ENCODE results near the gene FBXL19.

The FBXL19 gene

DNA sequence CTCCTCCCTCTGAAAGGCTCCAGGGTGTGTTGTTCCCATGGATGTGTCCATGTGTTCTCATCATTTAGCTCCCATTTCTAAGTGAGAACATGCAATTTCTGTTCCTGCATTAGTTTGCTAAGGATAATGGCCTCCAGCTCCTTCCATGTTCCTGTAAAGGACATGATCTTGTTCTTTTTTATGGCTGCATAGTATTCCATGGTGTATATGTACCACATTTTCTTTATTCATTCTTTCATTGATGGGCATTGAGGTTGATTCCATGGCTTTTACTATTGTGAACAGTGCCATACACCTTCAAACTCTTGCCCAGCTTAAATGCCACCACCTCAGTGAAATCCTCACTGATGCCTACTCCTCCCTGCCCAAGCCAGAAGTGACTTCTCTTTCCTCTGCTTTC, 21.0 kb downstream of the FBXL19 start:
- no peak for TF ChIP-seq ZXDB (tag by site-specific recombination; IDR thresholded peaks at IDR 0.05)
- peak; percentile 100 for TF ChIP-seq ZNF146 (tag by site-specific recombination; IDR thresholded peaks at IDR 0.05)
- TF ChIP-seq, protein P1, sequence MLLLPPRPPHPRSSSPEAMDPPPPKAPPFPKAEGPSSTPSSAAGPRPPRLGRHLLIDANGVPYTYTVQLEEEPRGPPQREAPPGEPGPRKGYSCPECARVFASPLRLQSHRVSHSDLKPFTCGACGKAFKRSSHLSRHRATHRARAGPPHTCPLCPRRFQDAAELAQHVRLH (tag by site-specific recombination; IDR thresholded peaks at IDR 0.05), result peak; percentile 79
- ChIA-PET CTCF (interaction anchor here (0.5 to 6.5 kb wide), 9 partner anchors 10 to 514 kb away, joined by 3 to 74 read pairs (median 4); partner anchors contain the start of genes HSD3B7 and SETD1A), POLR2A (no interaction called here)
- no peak overlapping the region for H3K4me3 ChIP-seq (ENCODE audit: low read depth, low read length)
- H3K4me1 ChIP-seq (ENCODE audit: control insufficient read depth, insufficient read depth, low read length), result no peaks in the 10 kb centered on the region
- H3K36me3 ChIP-seq (ENCODE audit: control insufficient read depth in 2 of 2, insufficient read depth in 1 of 2, low read length in 2 of 2), result peaks cover 28 to 66% of the 10 kb centered on the region in 2 experiments; a peak in 2 of 3 replicates
- H3K27ac ChIP-seq (ENCODE audit: extremely low read depth, low read depth, low read length), result no peak overlapping the region
- H3K9me3 ChIP-seq (ENCODE audit: control insufficient read depth, insufficient read depth, low read depth, low read length), result no peaks in the 10 kb centered on the region

DNA sequence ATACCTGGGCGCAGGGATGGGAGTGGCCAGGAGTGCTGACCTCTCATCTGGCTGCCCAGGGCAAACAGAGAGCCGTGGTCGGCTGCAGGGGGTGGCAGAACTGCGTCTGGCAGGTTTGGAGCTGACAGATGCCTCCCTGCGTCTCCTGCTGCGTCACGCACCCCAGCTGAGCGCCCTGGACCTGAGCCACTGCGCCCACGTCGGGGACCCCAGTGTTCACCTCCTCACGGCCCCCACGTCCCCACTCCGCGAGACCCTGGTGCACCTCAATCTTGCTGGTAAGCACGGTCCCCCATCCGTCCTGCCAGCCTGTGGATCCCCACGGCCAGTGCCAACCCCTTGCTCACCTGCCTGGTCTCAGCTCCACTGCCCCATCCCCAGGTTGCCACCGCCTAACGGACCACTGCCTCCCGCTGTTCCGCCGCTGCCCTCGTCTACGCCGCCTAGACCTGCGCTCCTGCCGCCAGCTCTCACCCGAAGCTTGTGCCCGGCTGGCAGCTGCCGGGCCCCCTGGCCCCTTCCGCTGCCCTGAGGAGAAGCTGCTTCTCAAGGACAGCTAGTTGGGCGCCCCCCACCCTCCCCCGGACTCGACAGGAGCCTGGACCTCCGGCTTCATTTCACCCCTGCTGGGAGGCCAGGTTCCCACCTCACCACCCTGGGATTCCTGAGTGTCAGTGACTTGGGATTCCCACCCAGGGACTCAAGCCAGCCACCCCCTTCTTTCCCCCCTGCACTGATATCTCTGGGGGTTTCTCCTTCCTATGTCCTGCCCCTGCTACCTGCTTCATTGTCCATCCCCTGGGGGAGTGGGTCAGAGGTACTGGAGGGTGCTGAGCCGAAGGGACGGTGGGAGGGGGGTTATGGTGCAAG, 23.5 kb downstream of the FBXL19 start:
- no peaks in the 10 kb centered on the region for H3K9me3 ChIP-seq (ENCODE audit: control insufficient read depth, insufficient read depth, low read depth, low read length)
- no peak overlapping the region for H3K27ac ChIP-seq (ENCODE audit: extremely low read depth, low read depth, low read length)
- CTCF ChIA-PET, result interaction anchor here (0.6 kb wide), 1 partner anchor 12 kb away, joined by 3 read pairs; no protein-coding TSS in a partner anchor
- peaks cover 25 to 46% of the 10 kb centered on the region in 2 experiments; a peak in 2 of 3 replicates for H3K36me3 ChIP-seq (ENCODE audit: control insufficient read depth in 2 of 2, insufficient read depth in 1 of 2, low read length in 2 of 2)
- H3K4me1 ChIP-seq (ENCODE audit: control insufficient read depth, insufficient read depth, low read length), result no peaks in the 10 kb centered on the region
- no peak overlapping the region for H3K4me3 ChIP-seq (ENCODE audit: low read depth, low read length)
- no peak for TF ChIP-seq ZNF654 (tag by site-specific recombination; IDR thresholded peaks at IDR 0.05; ENCODE audit: low read depth)
- TF ChIP-seq GLI4 (tag by site-specific recombination; IDR thresholded peaks at IDR 0.05), result no peak
- TF ChIP-seq, protein P2, sequence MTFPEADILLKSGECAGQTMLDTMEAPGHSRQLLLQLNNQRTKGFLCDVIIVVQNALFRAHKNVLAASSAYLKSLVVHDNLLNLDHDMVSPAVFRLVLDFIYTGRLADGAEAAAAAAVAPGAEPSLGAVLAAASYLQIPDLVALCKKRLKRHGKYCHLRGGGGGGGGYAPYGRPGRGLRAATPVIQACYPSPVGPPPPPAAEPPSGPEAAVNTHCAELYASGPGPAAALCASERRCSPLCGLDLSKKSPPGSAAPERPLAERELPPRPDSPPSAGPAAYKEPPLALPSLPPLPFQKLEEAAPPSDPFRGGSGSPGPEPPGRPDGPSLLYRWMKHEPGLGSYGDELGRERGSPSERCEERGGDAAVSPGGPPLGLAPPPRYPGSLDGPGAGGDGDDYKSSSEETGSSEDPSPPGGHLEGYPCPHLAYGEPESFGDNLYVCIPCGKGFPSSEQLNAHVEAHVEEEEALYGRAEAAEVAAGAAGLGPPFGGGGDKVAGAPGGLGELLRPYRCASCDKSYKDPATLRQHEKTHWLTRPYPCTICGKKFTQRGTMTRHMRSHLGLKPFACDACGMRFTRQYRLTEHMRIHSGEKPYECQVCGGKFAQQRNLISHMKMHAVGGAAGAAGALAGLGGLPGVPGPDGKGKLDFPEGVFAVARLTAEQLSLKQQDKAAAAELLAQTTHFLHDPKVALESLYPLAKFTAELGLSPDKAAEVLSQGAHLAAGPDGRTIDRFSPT (tag by site-specific recombination; IDR thresholded peaks at IDR 0.05), result peak; percentile 85; the same call in 1 of the 2 replicates
- TF ChIP-seq ZNF266 (tag by site-specific recombination; IDR thresholded peaks at IDR 0.05; ENCODE audit: low read depth), result no peak
- peak; percentile 50; the same call in 1 of the 2 replicates for TF ChIP-seq ZNF10 (tag by site-specific recombination; IDR thresholded peaks at IDR 0.05)
- TF ChIP-seq, protein P3, sequence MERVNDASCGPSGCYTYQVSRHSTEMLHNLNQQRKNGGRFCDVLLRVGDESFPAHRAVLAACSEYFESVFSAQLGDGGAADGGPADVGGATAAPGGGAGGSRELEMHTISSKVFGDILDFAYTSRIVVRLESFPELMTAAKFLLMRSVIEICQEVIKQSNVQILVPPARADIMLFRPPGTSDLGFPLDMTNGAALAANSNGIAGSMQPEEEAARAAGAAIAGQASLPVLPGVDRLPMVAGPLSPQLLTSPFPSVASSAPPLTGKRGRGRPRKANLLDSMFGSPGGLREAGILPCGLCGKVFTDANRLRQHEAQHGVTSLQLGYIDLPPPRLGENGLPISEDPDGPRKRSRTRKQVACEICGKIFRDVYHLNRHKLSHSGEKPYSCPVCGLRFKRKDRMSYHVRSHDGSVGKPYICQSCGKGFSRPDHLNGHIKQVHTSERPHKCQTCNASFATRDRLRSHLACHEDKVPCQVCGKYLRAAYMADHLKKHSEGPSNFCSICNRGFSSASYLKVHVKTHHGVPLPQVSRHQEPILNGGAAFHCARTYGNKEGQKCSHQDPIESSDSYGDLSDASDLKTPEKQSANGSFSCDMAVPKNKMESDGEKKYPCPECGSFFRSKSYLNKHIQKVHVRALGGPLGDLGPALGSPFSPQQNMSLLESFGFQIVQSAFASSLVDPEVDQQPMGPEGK (tag by site-specific recombination; IDR thresholded peaks at IDR 0.05), result 0 out of 2 replicates have a peak, but pooled peaks have one; percentile 27
- TF ChIP-seq ZNF169 (tag by site-specific recombination; IDR thresholded peaks at IDR 0.05), result no peak
- TF ChIP-seq SCRT1 (tag by site-specific recombination; IDR thresholded peaks at IDR 0.05; ENCODE audit: borderline replicate concordance), result no peak
- peak; percentile 71 for TF ChIP-seq GLIS1 (tag by site-specific recombination; IDR thresholded peaks at IDR 0.05)
- TF ChIP-seq, protein P4, sequence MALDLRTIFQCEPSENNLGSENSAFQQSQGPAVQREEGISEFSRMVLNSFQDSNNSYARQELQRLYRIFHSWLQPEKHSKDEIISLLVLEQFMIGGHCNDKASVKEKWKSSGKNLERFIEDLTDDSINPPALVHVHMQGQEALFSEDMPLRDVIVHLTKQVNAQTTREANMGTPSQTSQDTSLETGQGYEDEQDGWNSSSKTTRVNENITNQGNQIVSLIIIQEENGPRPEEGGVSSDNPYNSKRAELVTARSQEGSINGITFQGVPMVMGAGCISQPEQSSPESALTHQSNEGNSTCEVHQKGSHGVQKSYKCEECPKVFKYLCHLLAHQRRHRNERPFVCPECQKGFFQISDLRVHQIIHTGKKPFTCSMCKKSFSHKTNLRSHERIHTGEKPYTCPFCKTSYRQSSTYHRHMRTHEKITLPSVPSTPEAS (tag by site-specific recombination; IDR thresholded peaks at IDR 0.05), result no peak
- TF ChIP-seq ZNF140 (tag by site-specific recombination; IDR thresholded peaks at IDR 0.05), result no peak
- no peak for TF ChIP-seq ZNF561 (tag by site-specific recombination; IDR thresholded peaks at IDR 0.05; ENCODE audit: borderline replicate concordance)
- peak; percentile 55; the same call in 1 of the 2 replicates for TF ChIP-seq ZNF600 (tag by site-specific recombination; IDR thresholded peaks at IDR 0.05)
- POLR2A ChIA-PET, result no interaction called here
